NAMALWA (cell line): ENCODE measurements around the gene BMP7.
"Not testable (repeated sequence)": the region's sequence is repeated elsewhere in the genome, so short reads cannot be mapped to it uniquely, and the experiment has no call there.

ENCODE experiments used
- DNase-seq: peaks from one replicate; pipeline ENCODE4 v3.0.0-alpha.2; 2015; ENCODE audit warnings: low spot score

BMP7 gene

DNA sequence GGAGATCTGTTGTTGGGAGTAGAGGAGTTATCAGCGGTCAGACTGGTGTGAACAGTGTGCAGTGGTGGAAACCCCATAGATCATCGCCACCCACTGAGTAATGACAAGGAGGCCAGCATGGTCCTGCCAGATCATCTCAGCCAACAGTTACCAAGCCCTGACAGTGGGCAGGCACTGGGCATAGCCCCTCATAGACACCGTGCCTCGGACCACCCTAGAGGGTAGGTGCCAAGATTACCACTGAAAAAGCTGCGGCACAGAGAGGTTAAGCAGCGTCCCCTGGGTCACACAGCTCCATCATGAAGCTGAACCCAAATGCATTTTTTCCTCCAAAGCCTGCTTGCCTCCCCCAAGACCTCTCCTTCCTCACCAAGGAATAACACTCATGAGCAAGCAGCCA lies 21.5 kb upstream of the BMP7 start:
- DNase-seq = no peak

DNA sequence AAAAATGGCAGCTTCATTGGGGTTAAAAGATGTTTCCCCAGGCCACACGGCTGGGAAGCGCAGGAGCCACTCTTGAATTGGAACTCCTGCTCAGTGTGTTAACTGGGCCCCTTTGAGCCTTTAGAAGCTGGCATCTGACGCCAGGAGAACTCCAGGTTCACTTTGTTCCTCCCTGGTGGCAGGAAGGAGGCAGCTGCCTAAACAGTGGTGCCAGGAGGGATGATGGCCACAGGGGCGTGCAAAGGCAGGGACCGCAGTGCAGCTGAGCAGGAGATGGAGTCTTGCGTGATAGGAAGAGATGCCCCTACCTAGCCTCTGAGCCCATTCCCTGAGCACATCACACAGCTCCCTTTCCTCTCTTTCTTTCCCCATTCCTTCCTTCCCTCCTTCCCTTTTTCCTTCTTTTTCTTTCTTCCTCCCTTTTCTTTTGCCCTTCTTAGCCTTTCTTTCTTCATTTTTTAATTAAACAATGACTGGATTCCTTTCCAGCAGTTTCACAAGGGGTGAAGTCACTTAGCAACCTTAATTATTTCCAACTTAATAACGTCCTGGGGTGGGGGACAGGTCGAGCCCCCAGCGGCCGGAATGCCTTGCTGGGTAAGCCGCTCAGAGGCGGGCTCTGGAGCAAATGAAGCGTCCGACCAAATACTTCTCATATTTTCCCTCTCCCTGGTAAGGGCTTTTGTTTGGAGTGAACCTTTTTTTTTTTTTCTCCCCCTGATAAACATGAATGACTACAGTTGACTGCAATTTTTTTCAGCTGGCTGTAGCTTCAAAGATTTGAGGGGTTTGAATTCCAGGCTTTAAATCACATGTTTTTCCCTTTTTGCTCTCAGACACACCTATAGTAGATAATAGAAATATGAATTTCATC lies 20.8 kb upstream of the BMP7 start:
- no peak for DNase-seq

DNA sequence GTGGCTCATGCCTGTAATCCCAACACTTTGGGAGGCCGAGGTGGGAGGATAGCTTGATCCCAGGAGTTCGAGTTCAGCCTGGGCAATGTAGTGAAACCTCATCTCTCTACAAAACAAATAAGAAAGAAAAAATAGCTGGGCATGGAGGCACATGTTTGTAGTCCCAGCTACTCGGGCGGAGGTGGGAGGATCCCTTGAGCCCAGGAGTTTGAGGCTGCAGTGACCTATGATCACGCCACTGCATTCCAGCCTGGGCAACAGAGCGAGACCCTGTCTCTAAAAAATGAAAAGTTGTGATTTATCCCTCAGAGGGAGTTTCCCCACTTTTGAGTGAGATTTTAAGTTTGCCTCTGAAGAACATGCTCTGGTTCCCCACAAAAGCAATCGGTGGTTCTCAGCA lies 17.4 kb upstream of the BMP7 start:
- peak; percentile 44 for DNase-seq

DNA sequence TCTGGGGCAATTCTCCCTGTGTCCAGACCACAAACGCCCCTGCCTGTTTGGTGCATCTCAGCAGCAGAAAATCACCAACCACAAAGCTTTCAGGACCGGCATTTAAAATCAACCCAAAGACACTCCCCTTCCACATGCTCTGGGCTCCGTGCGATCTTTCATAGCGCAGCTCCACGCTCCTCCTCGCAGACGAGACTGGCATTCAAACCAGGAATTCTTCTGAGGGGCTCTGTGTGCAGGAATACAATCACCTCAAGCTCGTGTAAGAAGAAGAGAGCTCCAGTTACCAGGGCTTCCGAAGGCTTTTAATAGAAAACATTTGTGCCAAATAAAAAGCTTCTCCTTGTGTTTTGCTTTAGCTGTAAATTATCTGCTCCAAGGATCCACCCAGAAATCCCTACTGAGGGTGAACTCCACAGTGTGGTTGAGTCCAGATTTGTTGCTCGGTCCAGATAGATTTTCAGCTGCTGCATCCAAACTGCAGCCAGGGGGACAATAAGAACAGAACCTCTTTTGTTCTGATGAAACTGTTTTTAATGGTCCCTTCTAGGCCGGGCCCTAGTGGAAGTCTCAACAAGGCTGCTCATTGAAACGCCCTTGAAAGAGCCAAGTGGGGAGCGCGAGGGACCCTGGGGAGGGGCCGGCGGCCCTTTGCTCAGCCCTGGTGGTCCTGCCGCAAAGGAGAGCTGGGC lies 16.4 kb upstream of the BMP7 start:
- peak; percentile 51 for DNase-seq

DNA sequence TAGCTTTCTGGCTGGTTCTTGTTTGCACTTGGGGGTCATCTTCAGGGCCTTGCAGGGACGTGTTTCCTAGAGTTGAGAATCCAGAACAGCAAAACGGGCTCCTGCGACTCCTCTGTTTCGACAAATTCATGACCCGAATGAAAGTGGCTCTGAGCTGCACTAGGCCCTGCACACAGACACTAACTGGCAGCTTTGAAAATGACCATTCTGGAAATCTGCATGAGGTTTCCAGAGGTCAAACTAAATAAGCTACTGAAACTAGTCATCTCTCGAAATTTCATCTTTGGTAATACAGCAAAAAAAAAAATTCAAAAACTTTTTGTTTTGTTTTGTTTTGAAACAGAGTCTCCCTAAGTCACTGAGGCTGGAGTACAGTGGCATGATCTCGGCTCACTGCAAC lies 15.5 kb upstream of the BMP7 start:
- no peak for DNase-seq

DNA sequence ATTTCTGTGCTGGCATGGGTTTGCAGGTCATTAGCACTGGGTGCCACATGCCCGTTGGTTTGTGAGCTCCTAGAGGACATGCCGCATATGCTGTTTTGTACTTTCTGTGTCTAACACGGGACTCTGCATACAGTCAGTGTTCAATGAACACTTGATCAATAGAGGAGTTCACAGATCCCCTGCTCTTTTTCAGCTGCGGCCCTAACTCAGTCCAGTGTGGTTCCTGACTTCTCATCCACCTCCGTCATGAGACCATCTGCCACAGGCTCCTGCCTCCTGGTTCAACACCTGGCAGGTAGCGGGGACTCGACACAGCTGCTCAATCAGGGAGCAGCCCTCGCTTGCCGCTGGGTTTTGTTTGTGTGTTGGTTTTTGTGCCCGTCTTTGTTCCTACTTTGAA lies 13.8 kb upstream of the BMP7 start:
- peak; percentile 81 for DNase-seq

DNA sequence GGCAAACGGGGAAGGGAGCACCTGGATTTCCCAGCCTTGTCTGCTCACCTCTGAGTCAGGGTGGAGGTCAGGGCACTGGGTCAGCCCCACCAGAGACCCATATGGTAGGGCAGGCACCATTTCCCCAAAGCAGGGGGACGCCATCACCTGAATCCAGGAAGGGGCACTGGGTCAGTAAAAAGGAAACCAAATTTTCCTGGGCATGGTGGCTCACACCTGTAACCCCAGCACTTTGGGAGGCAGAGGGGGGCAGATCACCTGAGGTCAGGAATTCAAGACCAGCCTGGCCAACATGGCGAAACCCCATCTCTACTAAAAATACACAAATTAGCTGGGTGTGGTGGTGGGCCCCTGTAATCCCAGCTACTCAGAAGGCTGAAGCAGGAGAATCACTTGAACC lies 13.1 kb upstream of the BMP7 start:
- DNase-seq = not testable (repeated sequence)

DNA sequence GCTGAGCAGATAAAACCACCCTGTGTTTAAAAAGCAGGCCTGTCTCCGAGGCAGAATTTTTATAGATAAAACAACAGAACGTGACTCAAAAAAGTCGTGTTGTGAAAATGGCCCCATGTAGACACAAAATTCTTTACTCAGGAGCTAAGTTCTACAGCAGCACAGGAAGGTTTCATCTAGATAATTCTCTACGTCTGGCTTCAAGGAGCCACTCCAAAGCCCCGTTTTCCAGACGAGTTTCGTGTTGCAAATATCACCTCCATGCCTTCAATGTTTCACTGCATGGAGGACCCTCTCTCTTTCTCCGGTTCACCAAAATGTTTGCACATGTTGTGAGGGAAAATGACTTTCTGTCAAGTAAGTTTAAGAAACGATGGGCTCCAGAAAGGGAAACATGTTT lies 12.0 kb upstream of the BMP7 start:
- DNase-seq = no peak

DNA sequence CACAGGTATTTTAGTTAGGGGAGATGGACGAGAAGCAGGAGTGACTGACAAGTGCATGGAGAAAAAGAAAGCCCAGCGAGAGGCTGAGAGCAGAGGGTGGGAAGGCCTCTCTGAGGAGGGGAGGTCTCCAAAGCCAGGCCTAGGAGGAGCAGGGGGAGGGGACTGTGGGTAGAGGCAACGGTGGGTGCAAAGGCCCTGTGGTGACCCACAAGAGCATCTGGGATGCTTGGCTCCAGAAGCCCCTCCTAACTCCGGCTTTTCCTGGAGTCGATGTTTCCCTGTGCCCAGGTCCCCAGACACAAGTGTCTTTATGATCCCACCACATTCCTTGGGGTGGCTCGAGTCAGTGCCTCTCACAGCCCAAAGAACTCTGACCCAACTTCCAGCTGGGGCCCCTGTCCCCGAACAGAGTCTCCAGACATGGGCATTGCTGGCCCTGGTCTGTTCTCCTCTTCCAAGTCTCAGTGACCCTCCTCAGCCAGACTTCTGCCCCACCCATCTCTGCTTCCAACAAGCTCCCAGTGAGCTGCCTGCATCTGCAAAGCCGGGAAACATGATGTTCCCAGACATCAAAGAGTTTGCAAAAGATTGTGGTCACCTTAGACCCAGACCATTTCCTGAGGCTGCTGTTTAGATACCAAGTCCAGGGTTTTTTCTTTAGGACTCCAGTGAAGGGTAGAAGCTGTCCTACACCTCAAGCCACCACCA lies 11.1 kb upstream of the BMP7 start:
- DNase-seq = no peak

DNA sequence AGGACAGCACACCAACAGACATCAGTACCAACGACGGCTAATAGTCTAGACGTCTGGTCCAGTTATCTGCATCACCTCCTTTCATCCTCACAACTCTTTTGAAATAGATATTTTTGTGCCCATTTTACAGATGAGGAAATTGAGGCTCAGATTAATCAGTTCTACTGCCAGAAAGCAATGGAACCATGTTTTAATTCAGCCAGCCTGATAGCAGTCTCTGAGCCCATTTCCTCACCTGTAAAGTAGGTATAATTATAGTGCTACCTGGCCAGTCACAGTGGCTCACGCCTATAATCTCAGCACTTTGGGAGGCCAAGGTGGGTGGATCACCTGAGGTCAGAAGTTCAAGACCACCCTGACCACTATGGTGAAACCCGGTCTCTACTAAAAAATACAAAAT lies 9.8 kb upstream of the BMP7 start:
- DNase-seq = no peak

DNA sequence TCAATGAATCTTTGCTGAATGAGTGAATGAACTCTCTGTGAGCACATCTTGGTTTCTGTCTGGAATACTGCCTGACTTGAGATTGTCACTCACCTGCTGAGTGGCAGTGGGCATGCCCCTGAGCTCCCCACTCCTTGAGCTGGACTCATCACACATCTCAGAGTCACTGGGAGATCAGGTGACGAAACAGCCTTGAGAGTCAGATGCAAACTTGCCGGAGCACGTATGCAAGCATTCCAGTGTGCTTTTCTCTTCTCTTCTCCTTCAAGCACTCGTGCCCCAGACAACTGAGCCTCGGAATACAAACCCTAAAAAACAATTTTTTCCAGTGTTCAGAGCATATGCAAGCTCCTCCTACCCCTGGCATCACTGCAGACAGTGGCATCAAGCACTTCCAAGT lies 9.4 kb upstream of the BMP7 start:
- DNase-seq = no peak

DNA sequence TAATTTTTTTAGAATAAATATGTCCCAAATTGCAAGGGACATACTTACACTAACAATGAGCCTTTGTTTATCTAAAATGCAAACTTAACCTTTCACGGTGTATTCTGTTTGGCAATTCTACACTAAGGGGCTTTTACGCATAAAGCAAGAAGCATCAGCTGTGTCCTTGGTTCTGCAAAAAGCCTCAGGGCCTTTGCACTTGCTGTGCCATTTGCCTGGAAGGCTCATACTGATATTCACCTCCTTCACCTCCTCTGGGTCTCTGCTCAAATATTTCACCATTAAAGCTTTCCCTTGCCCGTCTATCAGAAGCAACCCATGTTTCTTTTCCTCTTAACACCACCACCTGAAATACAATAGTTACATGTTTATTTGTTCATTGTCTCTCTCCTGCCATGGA lies 8.9 kb upstream of the BMP7 start:
- no peak for DNase-seq

DNA sequence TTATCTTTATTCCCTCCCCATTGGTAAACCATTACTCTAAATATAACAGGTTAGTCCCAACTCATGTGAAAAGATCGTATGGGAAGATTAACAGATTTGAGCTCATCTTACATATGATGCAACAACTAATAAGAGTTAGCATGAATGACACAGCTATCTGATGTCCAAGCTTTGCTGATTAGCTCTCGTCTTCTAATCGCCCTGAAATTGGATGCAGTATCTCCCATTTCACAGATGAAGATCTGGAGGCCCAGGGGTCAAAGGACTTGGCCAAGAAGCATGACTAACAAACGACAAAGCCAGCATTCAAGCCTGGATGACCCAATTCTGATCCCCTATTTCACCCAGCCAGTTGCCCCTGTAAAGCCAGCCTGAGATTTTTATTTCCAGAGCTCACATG lies 8.4 kb upstream of the BMP7 start:
- DNase-seq = no peak

DNA sequence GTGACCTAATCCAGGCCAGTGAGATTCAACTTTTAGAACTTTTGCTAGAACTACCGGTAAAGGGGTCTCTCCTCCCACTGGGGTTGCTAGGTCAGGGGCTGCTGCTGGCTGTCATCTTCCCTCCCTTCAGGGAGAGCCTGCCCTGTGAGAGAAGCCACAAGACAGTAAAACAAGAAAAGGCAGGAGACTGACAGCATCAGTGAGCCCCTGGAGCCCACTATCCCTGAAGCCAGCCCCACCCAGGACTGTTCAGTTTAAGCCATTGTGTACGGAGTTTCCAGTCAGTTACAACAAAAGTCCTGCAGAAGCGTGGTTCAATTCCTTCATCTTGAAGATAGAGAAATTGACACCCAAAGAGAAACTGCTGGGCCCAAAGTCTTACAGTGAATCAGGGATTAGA lies 7.9 kb upstream of the BMP7 start:
- no peak for DNase-seq

DNA sequence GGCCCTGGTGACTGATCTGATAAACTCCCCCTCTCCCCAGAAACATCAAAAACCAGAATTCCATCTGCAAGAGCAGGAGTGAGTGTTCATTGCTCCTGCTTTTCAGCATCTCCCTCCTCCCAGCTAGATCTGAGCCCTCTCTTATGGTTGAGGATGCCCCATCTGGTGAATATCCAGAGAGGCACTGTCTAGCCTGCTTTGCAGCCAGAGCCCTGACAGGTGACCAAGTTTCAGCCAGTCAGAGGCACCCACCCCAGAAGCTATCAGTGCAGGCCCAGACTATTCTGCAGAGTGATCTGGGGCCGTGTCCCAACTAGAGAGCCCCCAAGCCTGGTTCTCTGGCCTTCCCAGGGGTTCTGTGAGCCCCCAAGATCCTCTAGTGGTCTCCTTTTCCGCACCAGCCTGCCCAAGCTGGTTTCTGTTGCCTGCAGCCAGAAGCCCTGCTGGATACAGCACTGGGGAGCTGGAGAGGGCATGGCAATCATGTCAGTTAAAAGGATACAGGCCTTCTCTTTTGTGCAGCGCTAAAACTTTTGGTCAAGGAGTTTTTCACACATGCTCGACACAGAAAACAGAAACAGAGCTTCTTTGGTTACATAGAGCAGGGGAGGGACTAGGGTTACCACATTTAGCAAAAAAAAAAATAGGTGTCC lies 6.6 kb upstream of the BMP7 start:
- peak; percentile 60 for DNase-seq

DNA sequence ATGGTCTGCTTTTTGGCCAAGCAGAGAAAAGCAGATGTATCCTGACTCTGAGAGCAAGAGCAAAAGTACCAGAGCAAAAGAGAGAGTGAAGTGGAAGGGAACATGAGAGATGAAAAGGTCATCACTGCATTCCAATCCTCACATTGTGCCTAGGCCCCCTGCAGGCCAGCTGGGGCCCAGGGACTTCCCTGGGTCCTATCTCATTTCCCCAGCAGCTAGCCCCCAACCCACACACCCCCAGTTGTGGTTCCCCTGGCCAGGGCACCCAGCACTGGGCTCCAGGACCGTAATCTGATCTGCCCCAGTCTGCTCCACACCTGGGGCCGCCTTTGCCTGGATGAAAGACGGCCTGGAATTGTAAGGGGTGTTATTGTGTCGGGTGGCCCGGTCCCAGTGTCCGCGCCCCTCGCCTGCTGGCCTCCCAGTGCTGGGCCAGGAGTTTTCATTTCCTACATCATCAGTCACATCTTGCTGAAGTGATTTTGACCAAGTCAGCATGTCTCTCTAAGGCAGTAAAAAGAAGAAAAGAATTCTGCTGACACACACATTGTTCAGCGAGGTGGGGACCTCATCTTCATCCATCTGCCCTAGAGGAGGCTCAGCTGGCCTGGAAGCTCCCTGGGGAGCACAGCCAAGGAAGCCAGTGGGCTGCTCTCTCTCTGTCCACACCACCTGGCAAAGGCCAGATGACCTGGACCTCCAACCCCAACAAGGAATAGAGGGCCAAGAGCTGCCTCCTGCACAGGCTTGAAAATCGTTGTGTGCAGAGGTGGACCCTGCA lies 4.0 kb upstream of the BMP7 start:
- no peak for DNase-seq

DNA sequence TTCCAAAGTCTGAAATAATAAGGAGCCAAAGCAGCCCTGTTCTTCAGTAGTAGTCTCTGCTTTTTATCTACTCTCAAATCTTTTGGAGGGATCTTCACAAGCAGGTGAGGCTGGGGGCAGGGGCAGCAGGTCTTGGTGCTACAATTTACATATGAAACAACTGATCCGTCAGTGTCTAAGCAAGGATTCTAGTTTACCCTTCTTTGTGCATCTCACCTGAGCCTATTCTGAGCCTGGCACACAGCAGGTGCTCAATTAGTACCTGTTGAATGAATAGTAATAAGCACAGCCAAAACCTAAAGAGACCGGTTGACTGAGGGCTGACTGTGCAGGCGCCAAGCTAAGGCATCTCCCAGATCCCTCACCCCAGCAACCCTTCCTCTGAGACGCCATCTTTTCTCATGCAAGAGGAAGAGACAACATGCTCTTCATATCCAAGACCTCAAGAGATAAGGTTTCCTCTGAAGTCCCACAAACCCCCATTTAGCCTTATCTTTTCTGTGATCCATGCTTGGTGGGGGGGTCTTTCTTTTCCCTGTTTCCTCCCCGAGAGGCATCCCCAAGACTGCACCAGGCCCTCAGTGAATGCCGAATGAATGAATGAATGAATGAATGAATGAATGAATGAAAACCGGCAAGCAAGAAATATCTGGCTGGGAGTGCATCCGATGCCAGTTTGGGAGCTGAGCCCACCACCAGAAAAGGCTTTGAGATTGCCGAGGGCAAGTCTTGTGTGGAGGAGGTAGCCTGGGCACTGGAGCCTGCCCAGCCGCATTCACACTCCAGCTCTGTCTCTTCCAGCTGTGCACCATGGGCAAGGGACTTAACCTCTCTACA lies 2.9 kb upstream of the BMP7 start:
- DNase-seq = no peak

DNA sequence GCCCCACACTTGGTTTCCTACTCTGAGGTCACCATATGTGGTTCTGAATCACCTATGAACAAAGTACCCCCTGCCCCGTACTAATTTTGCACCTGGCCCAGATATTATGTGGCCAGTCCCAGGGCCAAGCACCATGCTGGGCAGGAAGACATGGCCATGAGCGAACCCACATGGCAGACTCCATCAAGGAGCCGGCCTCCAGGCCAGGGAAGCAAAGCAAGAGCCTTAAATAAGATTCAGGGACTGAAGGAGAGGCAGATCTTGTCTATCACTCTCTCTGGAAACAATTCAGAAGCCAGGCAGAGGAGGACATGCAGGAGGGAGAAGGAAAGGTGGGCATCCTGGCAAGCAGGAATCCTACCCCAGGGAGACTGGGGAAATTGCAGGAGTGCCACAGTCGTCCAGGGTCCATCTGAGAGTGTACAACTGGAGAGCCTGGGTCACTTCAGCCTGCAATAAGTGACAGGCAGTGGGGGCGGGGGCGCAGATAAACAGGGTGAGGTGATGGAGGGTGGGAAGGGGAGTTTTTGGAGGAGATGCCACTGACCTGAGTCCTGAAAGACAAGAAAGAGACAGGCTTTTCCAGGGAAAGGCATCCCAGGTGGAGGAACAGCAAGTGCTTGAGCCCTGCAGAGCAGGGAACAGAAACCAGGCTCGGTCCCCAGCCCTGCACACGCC lies 2.1 kb upstream of the BMP7 start:
- DNase-seq = no peak

DNA sequence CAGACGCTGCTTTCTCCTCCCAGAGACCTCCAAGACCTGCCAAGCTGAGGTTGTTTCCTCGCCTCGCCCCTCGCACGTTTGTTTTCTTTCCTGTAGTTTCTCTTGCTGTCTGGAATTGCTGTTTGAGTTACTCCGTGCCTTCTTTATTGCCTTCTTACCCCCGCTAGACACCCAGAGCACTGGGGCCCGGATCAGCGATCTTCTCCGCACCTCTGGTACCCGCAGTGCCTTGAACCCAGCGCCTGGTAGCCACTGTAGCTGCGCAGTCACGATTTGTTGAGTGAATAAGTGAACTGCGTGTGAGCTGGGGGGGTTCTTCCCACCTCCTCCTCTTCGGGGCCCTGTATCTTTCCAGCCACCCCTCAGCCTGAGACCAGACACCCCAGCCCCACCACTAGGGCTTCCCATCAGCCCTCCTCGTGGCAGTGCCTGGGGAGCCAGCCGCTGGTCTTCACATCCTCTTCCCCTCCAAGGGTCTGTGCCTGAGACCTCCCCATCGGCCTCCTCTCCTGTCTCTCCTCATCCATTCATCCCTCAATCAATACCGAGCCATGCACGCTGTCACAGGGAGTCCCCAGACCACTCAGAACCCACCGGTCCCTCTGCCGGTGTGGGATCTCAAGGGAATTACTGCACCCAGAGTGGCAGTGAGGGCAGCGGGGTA lies 849 bp upstream of the BMP7 start:
- DNase-seq = peak; percentile 53

DNA sequence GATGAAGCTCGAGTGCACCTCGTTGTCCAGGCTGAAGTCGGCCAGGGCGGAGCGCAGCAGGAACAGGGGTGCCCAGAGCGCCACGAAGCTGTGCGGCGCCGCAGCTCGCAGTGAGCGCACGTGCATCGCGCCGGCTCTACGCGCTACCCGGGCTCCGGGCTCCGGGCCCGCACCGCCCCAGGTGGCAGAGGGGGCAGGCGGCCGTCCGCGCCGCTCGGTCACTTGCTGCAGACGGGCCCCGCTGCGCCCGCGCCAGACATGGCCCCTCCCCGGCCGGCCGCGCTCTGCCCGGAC lies 497 bp downstream of the BMP7 start:
- DNase-seq = peak; percentile 56
